Cerebellar nuclear complex (tissue), 1 donor: ENCODE results near the gene TSSK1B.
"Not testable (repeated sequence)": the region's sequence is repeated elsewhere in the genome, so short reads cannot be mapped to it uniquely, and the experiment has no call there.

Source experiments
- DNase-seq, 2 experiments: peaks; one replicate each; lab custom pipeline; 2025; lab: John Stamatoyannopoulos, UW

TSSK1B gene

DNA sequence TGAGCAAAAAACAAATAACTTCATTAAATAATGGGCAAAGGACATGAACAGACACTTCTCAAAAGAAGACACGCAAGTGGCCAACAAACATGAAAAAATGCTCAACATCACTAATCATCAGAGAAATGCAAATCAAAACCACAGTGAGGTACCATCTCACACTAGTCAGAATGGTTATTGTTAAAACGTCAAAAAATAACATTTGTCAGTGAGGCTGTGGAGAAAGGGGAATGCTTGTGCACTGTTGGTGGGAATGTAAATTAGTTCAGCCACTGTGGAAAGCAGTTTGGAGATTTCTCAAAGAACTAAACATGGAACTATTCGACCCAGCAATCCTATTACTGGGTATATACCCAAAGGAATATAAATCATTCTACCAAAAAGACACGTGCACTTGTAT is 36.8 kb downstream of the TSSK1B start:
- DNase-seq = not testable (repeated sequence)

DNA sequence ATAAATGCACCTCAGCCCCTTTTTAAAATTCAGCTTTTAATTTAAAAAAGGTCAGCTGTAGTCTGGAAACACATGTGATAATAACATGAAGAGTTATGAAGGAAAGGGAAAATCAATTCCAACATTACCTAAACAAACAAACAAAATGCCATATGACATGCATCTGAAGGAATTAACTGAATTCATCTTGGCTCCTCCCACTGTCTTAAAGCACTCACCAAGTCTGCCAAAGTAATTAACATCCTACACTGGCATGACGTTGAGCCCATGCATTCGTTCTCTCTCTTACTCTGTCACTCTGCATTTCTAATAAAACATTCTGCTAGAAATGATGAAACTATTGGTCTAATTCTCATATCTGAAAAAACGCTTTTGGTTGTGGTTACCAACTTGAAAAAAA is 37.7 kb downstream of the TSSK1B start:
- DNase-seq = no peak

- no peak for DNase-seq
Measured at GRCh38 chr5:113394658-113395057, 40.1 kb downstream of the TSSK1B start.

- no peak for DNase-seq
Measured at GRCh38 chr5:113390224-113390623, 44.6 kb downstream of the TSSK1B start.

DNA sequence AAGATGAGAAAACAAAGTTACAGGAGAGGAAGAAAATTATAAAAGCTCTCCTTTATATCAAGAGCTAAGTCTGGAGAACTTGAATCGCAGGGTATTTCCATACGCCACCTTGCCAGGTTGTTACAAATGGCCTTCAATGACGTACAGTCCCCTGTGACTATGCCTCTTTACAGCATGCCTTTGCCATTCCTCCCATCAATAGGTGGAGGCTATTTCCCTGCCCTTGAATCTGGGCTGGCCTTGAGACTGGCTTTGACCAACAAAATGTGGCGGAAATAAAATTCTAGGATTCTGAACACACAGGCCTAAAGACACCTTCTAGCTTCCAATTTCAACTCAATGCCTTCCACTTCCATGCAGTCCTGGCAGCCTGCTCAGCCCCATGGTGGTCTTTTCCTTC is 45.7 kb downstream of the TSSK1B start:
- no peak for DNase-seq

DNA sequence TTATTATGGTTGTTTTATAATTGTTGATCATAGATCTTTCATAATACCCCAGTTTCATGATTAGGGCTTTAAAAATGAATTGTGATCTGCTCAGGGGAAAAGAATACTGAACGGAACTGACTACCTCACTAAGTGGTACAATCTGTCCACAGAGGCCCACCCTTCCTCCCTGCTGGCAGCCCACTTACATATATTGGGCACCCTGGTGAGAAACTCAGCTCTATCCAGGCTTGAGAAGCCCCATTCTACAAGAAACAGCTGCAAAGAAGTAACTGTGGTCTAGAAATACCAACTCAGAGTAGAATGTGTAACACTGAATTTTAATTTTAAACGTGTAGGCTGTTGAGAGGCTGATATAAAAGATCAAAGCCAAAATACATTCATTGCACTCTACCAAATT is 46.9 kb downstream of the TSSK1B start:
- no peak for DNase-seq

DNA sequence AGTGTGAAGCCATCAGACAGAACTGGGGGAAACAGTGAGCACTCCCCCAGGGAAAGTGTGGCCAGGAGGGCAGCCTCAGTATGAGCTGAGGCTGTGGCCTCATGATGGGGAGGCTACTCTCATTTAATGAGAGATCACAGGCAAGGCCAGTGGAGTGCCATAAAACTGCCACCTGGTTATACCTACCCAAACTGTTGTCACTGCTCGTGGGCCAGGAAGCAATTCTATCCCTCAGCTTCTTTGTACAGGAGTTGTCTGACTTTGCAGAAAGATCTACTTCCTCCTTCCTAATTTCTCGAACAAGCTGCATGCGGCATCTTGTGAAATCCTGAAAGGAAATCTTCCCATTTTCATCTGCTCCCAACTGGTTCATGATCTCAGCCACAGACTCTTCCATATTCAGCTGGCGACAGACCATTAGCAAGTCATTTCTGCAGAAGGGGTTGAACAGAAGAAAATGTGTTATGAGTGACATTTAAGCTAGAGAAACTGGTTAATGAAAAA is 50.0 kb downstream of the TSSK1B start:
- DNase-seq = no peak

DNA sequence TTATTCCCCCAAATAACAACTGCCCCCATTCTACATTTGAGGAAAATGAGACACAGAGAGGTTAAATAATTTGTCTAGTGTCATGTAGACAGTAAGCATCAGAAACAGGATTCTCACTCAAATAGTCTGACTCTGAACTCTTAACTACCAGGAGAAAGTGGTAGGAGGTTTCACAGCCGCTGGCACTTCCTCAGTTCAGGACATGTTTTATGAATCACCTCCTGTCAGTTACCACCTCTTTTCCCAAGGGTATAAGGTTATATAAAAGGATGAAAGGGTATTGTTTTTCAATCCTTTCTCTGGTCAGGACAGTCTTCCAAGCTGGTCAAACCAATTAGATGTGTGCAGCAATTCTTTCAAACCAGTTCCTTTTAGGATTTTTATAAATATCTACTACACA is 52.1 kb downstream of the TSSK1B start:
- no peak for DNase-seq
